GM23338 (cell line): ENCODE measurements around the gene IFNA10. TPM values are rescaled to one million over a fixed set of nuclear protein-coding genes. Genes with fewer than 3 reads are reported as not detected.

Experiments
- ETS1 ChIP-seq: IDR thresholded peaks from 2 replicates; pipeline ENCODE4 v1.6.1; 2016; ENCODE audit warnings: antibody characterized with exemption
- polyA plus RNA-seq: library from polyadenylated mRNA; unstranded; fragments of >200 nt; fragmentation: Nextera tagmentation; extraction: Ambion mirVana; gene quantifications from 2 replicates; pipeline ENCODE4 v1.2.1, GENCODE V29; 2016
- small RNA-seq: library from RNA; depleted of rRNA; stranded (forward); fragments of <200 nt; gene quantifications from one replicate; pipeline ENCODE3, GENCODE V24; 2014; ENCODE audit warnings: low replicate concordance
- total RNA-seq: library from RNA; depleted of rRNA; stranded (reverse); fragments of >200 nt; shearing (Covaris generic); gene quantifications from 2 replicates; pipeline ENCODE4 v1.2.3, GENCODE V29; 2014; rRNA removed

Gene IFNA10
- total and polyA plus RNA-seq, 2 experiments from 2014 or later = not detected

GRCh38 chr9:21160178-21160577 is 46.8 kb downstream of the IFNA10 start (continued):
- no peak for TF ChIP-seq ETS1

Small RNA genes lying within 50 kb of the gene (small RNA-seq; reads per million reads assigned to genes)
- gene RF00019 = not detected

Other genes starting within 250 kb of the IFNA10 start
- 2.2 and 2.5 TPM in 2 replicates for gene HACD4, start 175.5 kb downstream of the IFNA10 start, total RNA-seq
- 1.3 and 1.7 TPM in 2 replicates for gene HACD4, start 175.5 kb downstream of the IFNA10 start, polyA plus RNA-seq
- gene IFNB1, start 129.2 kb downstream of the IFNA10 start, total RNA-seq = not detected in 2 replicates
- not detected in 2 replicates for gene IFNB1, start 129.2 kb downstream of the IFNA10 start, polyA plus RNA-seq
- gene IFNW1, start 65.3 kb downstream of the IFNA10 start, total RNA-seq = not detected in 2 replicates
- not detected in 2 replicates for gene IFNW1, start 65.3 kb downstream of the IFNA10 start, polyA plus RNA-seq
- not detected in 2 replicates for gene IFNA21, start 40.5 kb downstream of the IFNA10 start, total RNA-seq
- not detected in 2 replicates for gene IFNA21, start 40.5 kb downstream of the IFNA10 start, polyA plus RNA-seq
- gene IFNA4, start 19.6 kb downstream of the IFNA10 start, total RNA-seq = not detected in 2 replicates
- gene IFNA4, start 19.6 kb downstream of the IFNA10 start, polyA plus RNA-seq = not detected in 2 replicates
- not detected in 2 replicates for gene IFNA7, start 4.9 kb downstream of the IFNA10 start, total RNA-seq
- gene IFNA7, start 4.9 kb downstream of the IFNA10 start, polyA plus RNA-seq = not detected in 2 replicates
- not detected in 2 replicates for gene IFNA16, start 10.2 kb upstream of the IFNA10 start, total RNA-seq
- not detected in 2 replicates for gene IFNA16, start 10.2 kb upstream of the IFNA10 start, polyA plus RNA-seq
- not detected in 2 replicates for gene IFNA17, start 21.1 kb upstream of the IFNA10 start, total RNA-seq
- not detected in 2 replicates for gene IFNA17, start 21.1 kb upstream of the IFNA10 start, polyA plus RNA-seq
- not detected in 2 replicates for gene IFNA14, start 32.9 kb upstream of the IFNA10 start, total RNA-seq
- gene IFNA14, start 32.9 kb upstream of the IFNA10 start, polyA plus RNA-seq = not detected in 2 replicates
- gene IFNA5, start 98.2 kb upstream of the IFNA10 start, total RNA-seq = not detected in 2 replicates
- not detected in 2 replicates for gene IFNA5, start 98.2 kb upstream of the IFNA10 start, polyA plus RNA-seq
- 22.1 and 24.0 TPM in 2 replicates for gene KLHL9, start 128.3 kb upstream of the IFNA10 start, total RNA-seq
- gene KLHL9, start 128.3 kb upstream of the IFNA10 start, polyA plus RNA-seq = 9.1 and 9.6 TPM in 2 replicates
- not detected in 2 replicates for gene IFNA6, start 143.7 kb upstream of the IFNA10 start, total RNA-seq
- gene IFNA6, start 143.7 kb upstream of the IFNA10 start, polyA plus RNA-seq = not detected in 2 replicates
- gene IFNA13, start 160.9 kb upstream of the IFNA10 start, total RNA-seq = not detected in 2 replicates
- gene IFNA13, start 160.9 kb upstream of the IFNA10 start, polyA plus RNA-seq = not detected in 2 replicates
- not detected in 2 replicates for gene IFNA2, start 178.3 kb upstream of the IFNA10 start, total RNA-seq
- not detected in 2 replicates for gene IFNA2, start 178.3 kb upstream of the IFNA10 start, polyA plus RNA-seq
- gene IFNA8, start 202.0 kb upstream of the IFNA10 start, total RNA-seq = not detected in 2 replicates
- not detected in 2 replicates for gene IFNA8, start 202.0 kb upstream of the IFNA10 start, polyA plus RNA-seq
- not detected in 2 replicates for gene IFNA1, start 233.3 kb upstream of the IFNA10 start, total RNA-seq
- not detected in 2 replicates for gene IFNA1, start 233.3 kb upstream of the IFNA10 start, polyA plus RNA-seq